ENCODE measurements around the gene ZNF599. TPM values are rescaled to one million over a fixed set of nuclear protein-coding genes. Genes with fewer than 3 reads are reported as not detected.

ZNF599 gene
- total and polyA plus RNA-seq, 2 of the 13 experiments (the other 11 are each of a cell fraction or from before 2014, with no cell fraction given): 5.8 to 7.3 TPM

GRCh38 chr19:34767951-34768350, 5.1 kb downstream of the ZNF599 start:
- in situ Hi-C loops (cut with HindIII; ENCODE audit: extremely low pct_ligation_motif_present, low pct_unique_long_range_greater_than_20kb): no loop called here
- FAIRE-seq: no peak
- H3K36me3 ChIP-seq (replicated peaks in 1 of 2; ENCODE audit: control insufficient read depth in 1 of 2, insufficient read depth in 2 of 2, low read length in 2 of 2): peaks cover 1 to 43% of the 10 kb centered on the region in 2 experiments

GRCh38 chr19:34766386-34766785, 6.6 kb downstream of the ZNF599 start:
- Histone ChIP-seq H3K4me3 (replicated peaks in 1 of 3; ENCODE audit: insufficient read depth in 1 of 3, low read depth in 2 of 3, low read length in 3 of 3) (no peak overlapping the region), H3K27ac (ENCODE audit: extremely low read length, insufficient read depth, low read length) (no peak overlapping the region), H3K4me2 (ENCODE audit: low read depth, low read length) (no peak overlapping the region), H3K79me2 (ENCODE audit: insufficient read depth, low read length) (no peaks in the 10 kb centered on the region), H3K9me3 (ENCODE audit: low read length) (peaks cover 35% of the 10 kb centered on the region), H2AFZ (ENCODE audit: low read length) (no peak overlapping the region), H3K27me3 (ENCODE audit: control insufficient read depth in 1 of 2, insufficient read depth in 2 of 2, low read length in 2 of 2) (no peaks in the 10 kb centered on the region), H3K36me3 (replicated peaks in 1 of 2; ENCODE audit: control insufficient read depth in 1 of 2, insufficient read depth in 2 of 2, low read length in 2 of 2) (peaks cover 1 to 43% of the 10 kb centered on the region in 2 experiments), H3K9ac (ENCODE audit: insufficient read depth, low read depth, low read length) (no peak overlapping the region), H4K20me1 (ENCODE audit: insufficient read depth, low read length) (no peaks in the 10 kb centered on the region), H3K4me1 (ENCODE audit: insufficient read depth, low read length) (peaks cover 2% of the 10 kb centered on the region)
- FAIRE-seq (no peak), DNase-seq (ENCODE audit: low spot score) (no peak), ATAC-seq (no peak)
- in situ Hi-C loops (cut with HindIII; ENCODE audit: extremely low pct_ligation_motif_present, low pct_unique_long_range_greater_than_20kb): no loop called here
- intact Hi-C loops (cut with micrococcal nuclease; ENCODE audit: unreplicated experiment): no loop called here
- POLR2A ChIA-PET: interaction anchor here (1.4 kb wide), 1 partner anchor 33 kb away, joined by 3 read pairs; the partner anchor contains the start of gene ZNF181
- CTCF ChIA-PET (ENCODE audit: low intra/inter-chr PET ratio, low total read pairs): no interaction called here
- BruUV-seq (replicated peaks): no TSS peak
- WGBS (ENCODE audit: low lambda C conversion rate): 93% methylated on average over 2 of the region's 2 CpGs
- TF ChIP-seq, protein P1, sequence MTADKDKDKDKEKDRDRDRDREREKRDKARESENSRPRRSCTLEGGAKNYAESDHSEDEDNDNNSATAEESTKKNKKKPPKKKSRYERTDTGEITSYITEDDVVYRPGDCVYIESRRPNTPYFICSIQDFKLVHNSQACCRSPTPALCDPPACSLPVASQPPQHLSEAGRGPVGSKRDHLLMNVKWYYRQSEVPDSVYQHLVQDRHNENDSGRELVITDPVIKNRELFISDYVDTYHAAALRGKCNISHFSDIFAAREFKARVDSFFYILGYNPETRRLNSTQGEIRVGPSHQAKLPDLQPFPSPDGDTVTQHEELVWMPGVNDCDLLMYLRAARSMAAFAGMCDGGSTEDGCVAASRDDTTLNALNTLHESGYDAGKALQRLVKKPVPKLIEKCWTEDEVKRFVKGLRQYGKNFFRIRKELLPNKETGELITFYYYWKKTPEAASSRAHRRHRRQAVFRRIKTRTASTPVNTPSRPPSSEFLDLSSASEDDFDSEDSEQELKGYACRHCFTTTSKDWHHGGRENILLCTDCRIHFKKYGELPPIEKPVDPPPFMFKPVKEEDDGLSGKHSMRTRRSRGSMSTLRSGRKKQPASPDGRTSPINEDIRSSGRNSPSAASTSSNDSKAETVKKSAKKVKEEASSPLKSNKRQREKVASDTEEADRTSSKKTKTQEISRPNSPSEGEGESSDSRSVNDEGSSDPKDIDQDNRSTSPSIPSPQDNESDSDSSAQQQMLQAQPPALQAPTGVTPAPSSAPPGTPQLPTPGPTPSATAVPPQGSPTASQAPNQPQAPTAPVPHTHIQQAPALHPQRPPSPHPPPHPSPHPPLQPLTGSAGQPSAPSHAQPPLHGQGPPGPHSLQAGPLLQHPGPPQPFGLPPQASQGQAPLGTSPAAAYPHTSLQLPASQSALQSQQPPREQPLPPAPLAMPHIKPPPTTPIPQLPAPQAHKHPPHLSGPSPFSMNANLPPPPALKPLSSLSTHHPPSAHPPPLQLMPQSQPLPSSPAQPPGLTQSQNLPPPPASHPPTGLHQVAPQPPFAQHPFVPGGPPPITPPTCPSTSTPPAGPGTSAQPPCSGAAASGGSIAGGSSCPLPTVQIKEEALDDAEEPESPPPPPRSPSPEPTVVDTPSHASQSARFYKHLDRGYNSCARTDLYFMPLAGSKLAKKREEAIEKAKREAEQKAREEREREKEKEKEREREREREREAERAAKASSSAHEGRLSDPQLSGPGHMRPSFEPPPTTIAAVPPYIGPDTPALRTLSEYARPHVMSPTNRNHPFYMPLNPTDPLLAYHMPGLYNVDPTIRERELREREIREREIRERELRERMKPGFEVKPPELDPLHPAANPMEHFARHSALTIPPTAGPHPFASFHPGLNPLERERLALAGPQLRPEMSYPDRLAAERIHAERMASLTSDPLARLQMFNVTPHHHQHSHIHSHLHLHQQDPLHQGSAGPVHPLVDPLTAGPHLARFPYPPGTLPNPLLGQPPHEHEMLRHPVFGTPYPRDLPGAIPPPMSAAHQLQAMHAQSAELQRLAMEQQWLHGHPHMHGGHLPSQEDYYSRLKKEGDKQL (CRISPR knock-in tag; IDR thresholded peaks at IDR 0.05; ENCODE audit: low read depth): no peak
- TF ChIP-seq FLYWCH1 (CRISPR knock-in tag; IDR thresholded peaks at IDR 0.05) (no peak), NFIB (CRISPR knock-in tag; IDR thresholded peaks at IDR 0.05; ENCODE audit: borderline replicate concordance) (no peak), ZSCAN29 (CRISPR knock-in tag; conservative IDR thresholded peaks at IDR 0.05) (no peak), NPAS2 (CRISPR knock-in tag; IDR thresholded peaks at IDR 0.05; ENCODE audit: borderline replicate concordance) (no peak), TCF12 (IDR thresholded peaks at IDR 0.05) (no peak), TCF12 (CRISPR knock-in tag; IDR thresholded peaks at IDR 0.05) (no peak)

More at GRCh38 chr19:34767951-34768350, 5.1 kb downstream of the ZNF599 start:
- peaks cover 12% of the 10 kb centered on the region for H3K4me1 ChIP-seq (ENCODE audit: insufficient read depth, low read length)
- H3K79me2 ChIP-seq (ENCODE audit: insufficient read depth, low read length): peaks cover 5% of the 10 kb centered on the region
- no peaks in the 10 kb centered on the region; a peak in 1 of 5 replicates for H3K27me3 ChIP-seq (ENCODE audit: control insufficient read depth in 1 of 2, insufficient read depth in 2 of 2, low read length in 2 of 2)
- no peak for ATAC-seq
- intact Hi-C loops (cut with micrococcal nuclease; ENCODE audit: unreplicated experiment): no loop called here
- H3K9me3 ChIP-seq (ENCODE audit: low read length): peaks cover 20% of the 10 kb centered on the region
- WGBS (ENCODE audit: low lambda C conversion rate): 72% methylated on average over 3 of the region's 3 CpGs
- ChIA-PET POLR2A (no interaction called here), CTCF (ENCODE audit: low intra/inter-chr PET ratio, low total read pairs) (no interaction called here)
- H4K20me1 ChIP-seq (ENCODE audit: insufficient read depth, low read length): no peaks in the 10 kb centered on the region
- no peak overlapping the region for H3K4me3 ChIP-seq (replicated peaks in 1 of 3; ENCODE audit: insufficient read depth in 1 of 3, low read depth in 2 of 3, low read length in 3 of 3)
- H3K4me2 ChIP-seq (ENCODE audit: low read depth, low read length): no peak overlapping the region
- TF ChIP-seq TCF7 (IDR thresholded peaks at IDR 0.05; ENCODE audit: low read depth) (no peak), ZNF383 (CRISPR knock-in tag; IDR thresholded peaks at IDR 0.05; ENCODE audit: borderline replicate concordance) (no peak), MAFK (conservative IDR thresholded peaks at IDR 0.05 in 1 of 2, IDR thresholded peaks at IDR 0.05 in 1 of 2; ENCODE audit: low read length in 2 of 2) (peak; percentile 1 to 51; a peak in 2 of 4 replicates)
- no peak overlapping the region for H2AFZ ChIP-seq (ENCODE audit: low read length)
- DNase-seq (ENCODE audit: low spot score): no peak
- no TSS peak for BruUV-seq (replicated peaks)
- H3K27ac ChIP-seq (ENCODE audit: extremely low read length, insufficient read depth, low read length): no peak overlapping the region
- no peak overlapping the region for H3K9ac ChIP-seq (ENCODE audit: insufficient read depth, low read depth, low read length)

Measured in HepG2 (cell line).